Measurements from ENCODE around the gene RNF34.

Gene RNF34

GRCh38 chr12:121436706-121437105 is 36.8 kb downstream of the RNF34 start:
- in situ Hi-C loops (cut with MboI; ENCODE audit: low sequenced_read_pairs): no loop called here

GRCh38 chr12:121438905-121439304 is 39.0 kb downstream of the RNF34 start:
- in situ Hi-C loops (cut with MboI; ENCODE audit: low sequenced_read_pairs): no loop called here

- in situ Hi-C loops (cut with MboI; ENCODE audit: low sequenced_read_pairs): no loop called here
These were observed 39.8 kb downstream of the RNF34 start for GRCh38 chr12:121439715-121440114.

GRCh38 chr12:121440768-121441167 is 40.9 kb downstream of the RNF34 start:
- in situ Hi-C loops (cut with MboI; ENCODE audit: low sequenced_read_pairs): no loop called here

- in situ Hi-C loops (cut with MboI; ENCODE audit: low sequenced_read_pairs): no loop called here
These were observed 41.6 kb downstream of the RNF34 start for GRCh38 chr12:121441555-121441954.

GRCh38 chr12:121442028-121442948 is 42.4 kb downstream of the RNF34 start:
- in situ Hi-C loops (cut with MboI; ENCODE audit: low sequenced_read_pairs): no loop called here

- in situ Hi-C loops (cut with MboI; ENCODE audit: low sequenced_read_pairs): no loop called here
These were observed 43.4 kb downstream of the RNF34 start for GRCh38 chr12:121443193-121443870.

GRCh38 chr12:121443911-121444841 is 44.3 kb downstream of the RNF34 start:
- in situ Hi-C loops (cut with MboI; ENCODE audit: low sequenced_read_pairs): no loop called here

GRCh38 chr12:121444842-121445202 is 44.9 kb downstream of the RNF34 start:
- in situ Hi-C loops (cut with MboI; ENCODE audit: low sequenced_read_pairs): no loop called here

- in situ Hi-C loops (cut with MboI; ENCODE audit: low sequenced_read_pairs): no loop called here
These were observed 46.8 kb downstream of the RNF34 start for GRCh38 chr12:121446750-121447149.

- in situ Hi-C loops (cut with MboI; ENCODE audit: low sequenced_read_pairs): no loop called here
These were observed 48.9 kb downstream of the RNF34 start for GRCh38 chr12:121448771-121449315.

GRCh38 chr12:121451961-121452339 is 52.0 kb downstream of the RNF34 start:
- in situ Hi-C loops (cut with MboI; ENCODE audit: low sequenced_read_pairs): no loop called here

GRCh38 chr12:121452340-121452984 is 52.5 kb downstream of the RNF34 start:
- in situ Hi-C loops (cut with MboI; ENCODE audit: low sequenced_read_pairs): no loop called here

GRCh38 chr12:121452985-121453360 is 53.1 kb downstream of the RNF34 start:
- in situ Hi-C loops (cut with MboI; ENCODE audit: low sequenced_read_pairs): no loop called here

- in situ Hi-C loops (cut with MboI; ENCODE audit: low sequenced_read_pairs): no loop called here
These were observed 53.7 kb downstream of the RNF34 start for GRCh38 chr12:121453629-121454028.

GRCh38 chr12:121454921-121455320 is 55.0 kb downstream of the RNF34 start:
- in situ Hi-C loops (cut with MboI; ENCODE audit: low sequenced_read_pairs): no loop called here

- in situ Hi-C loops (cut with MboI; ENCODE audit: low sequenced_read_pairs): no loop called here
These were observed 56.0 kb downstream of the RNF34 start for GRCh38 chr12:121455766-121456420.

GRCh38 chr12:121456551-121456950 is 56.6 kb downstream of the RNF34 start:
- in situ Hi-C loops (cut with MboI; ENCODE audit: low sequenced_read_pairs): no loop called here

GRCh38 chr12:121461048-121461447 is 61.1 kb downstream of the RNF34 start:
- in situ Hi-C loops (cut with MboI; ENCODE audit: low sequenced_read_pairs): no loop called here

- in situ Hi-C loops (cut with MboI; ENCODE audit: low sequenced_read_pairs): no loop called here
These were observed 64.4 kb downstream of the RNF34 start for GRCh38 chr12:121464331-121464730.

Measured in hTERT RPE-1 (cell line).